GM12801 (cell line): Measurements from ENCODE around the gene ORC5.

Experiments
- CTCF ChIP-seq: IDR thresholded peaks from one replicate; pipeline ENCODE4 v1.5.1; 2011; ENCODE audit warnings: control low read depth; ENCODE audit not compliant: insufficient read length; ENCODE audit errors: extremely low read depth

The ORC5 gene

GRCh38 chr7:104126411-104126841 is 81.4 kb downstream of the ORC5 start:
- no peak for TF ChIP-seq CTCF

- TF ChIP-seq CTCF, result no peak
Measured at GRCh38 chr7:104124893-104125477, 82.8 kb downstream of the ORC5 start.

GRCh38 chr7:104124469-104124868 is 83.3 kb downstream of the ORC5 start:
- no peak for TF ChIP-seq CTCF

GRCh38 chr7:104123786-104124185 is 84.0 kb downstream of the ORC5 start:
- no peak for TF ChIP-seq CTCF

- no peak for TF ChIP-seq CTCF
Measured at GRCh38 chr7:104113788-104114187, 94.0 kb downstream of the ORC5 start.

GRCh38 chr7:104112623-104113022 is 95.2 kb downstream of the ORC5 start:
- no peak for TF ChIP-seq CTCF

GRCh38 chr7:104111271-104111670 is 96.5 kb downstream of the ORC5 start:
- no peak for TF ChIP-seq CTCF
